Activated CD4-positive, alpha-beta T cell treated with anti-CD3 and anti-CD28 coated beads, Interleukin-2, amount 10 ng/mL, durations not matched to agents 24 days and 14 days (primary cell): ENCODE data around the gene MTMR3. TPM values are rescaled to one million over a fixed set of nuclear protein-coding genes. Genes with fewer than 3 reads are reported as not detected.
A peak's percentile ranks its signal among the peaks of the same experiment; 100 is the strongest.

Experiments used
- DNase-seq: peaks from one replicate; pipeline ENCODE4 v3.0.0; 2022
- H3K27ac Mint-ChIP-seq: one replicate; pipeline ENCODE4 v1.8.0; 2022; ENCODE audit warnings: mild to moderate bottlenecking, mixed read lengths
- H3K27me3 Mint-ChIP-seq: one replicate; pipeline ENCODE4 v1.8.0; 2022; ENCODE audit warnings: mixed read lengths
- H3K36me3 Mint-ChIP-seq: one replicate; pipeline ENCODE4 v1.8.0; 2022; ENCODE audit warnings: low read depth, mild to moderate bottlenecking, mixed read lengths
- H3K4me1 Mint-ChIP-seq: one replicate; pipeline ENCODE4 v1.8.0; 2021; ENCODE audit warnings: mixed read lengths
- H3K4me3 Mint-ChIP-seq: one replicate; pipeline ENCODE4 v1.8.0; 2022; ENCODE audit warnings: mild to moderate bottlenecking, moderate library complexity, mixed read lengths
- H3K9me3 Mint-ChIP-seq: one replicate; pipeline ENCODE4 v1.8.0; 2021; ENCODE audit warnings: mixed read lengths
- intact Hi-C: fragments of 100-400 bp; cut with micrococcal nuclease; formaldehyde crosslinking; loops from one replicate; pipeline ENCODE4 v1.15.1; 2023
- total RNA-seq: library from RNA; stranded (reverse); gene quantifications from 2 replicates; pipeline ENCODE4 v1.2.3, GENCODE V29; 2022

The MTMR3 gene
- total RNA-seq, 1 donor from 2014 or later, result 23.9 TPM

GRCh38 chr22:29975494-29975893, 92.5 kb downstream of the MTMR3 start:
- no peaks in the 10 kb centered on the region for H3K27me3 Mint-ChIP-seq
- intact Hi-C loops, result no loop called here
- no peak overlapping the region for H3K4me3 Mint-ChIP-seq
- peaks cover 20% of the 10 kb centered on the region for H3K36me3 Mint-ChIP-seq
- H3K27ac Mint-ChIP-seq, result no peak overlapping the region
- H3K4me1 Mint-ChIP-seq, result no peaks in the 10 kb centered on the region
- no peaks in the 10 kb centered on the region for H3K9me3 Mint-ChIP-seq
- DNase-seq, result no peak

- no peak for DNase-seq
- H3K27ac Mint-ChIP-seq, result no peak overlapping the region
- H3K27me3 Mint-ChIP-seq, result no peaks in the 10 kb centered on the region
- no peaks in the 10 kb centered on the region for H3K9me3 Mint-ChIP-seq
- H3K4me3 Mint-ChIP-seq, result no peak overlapping the region
- peaks cover 19% of the 10 kb centered on the region for H3K36me3 Mint-ChIP-seq
- H3K4me1 Mint-ChIP-seq, result no peaks in the 10 kb centered on the region
- intact Hi-C loops, result no loop called here
Measured at GRCh38 chr22:29977107-29977506, 94.1 kb downstream of the MTMR3 start.

GRCh38 chr22:29979777-29980321, 96.9 kb downstream of the MTMR3 start:
- intact Hi-C loops, result no loop called here
- DNase-seq, result no peak
- no peaks in the 10 kb centered on the region for H3K27me3 Mint-ChIP-seq
- no peaks in the 10 kb centered on the region for H3K4me1 Mint-ChIP-seq
- peaks cover 24% of the 10 kb centered on the region for H3K36me3 Mint-ChIP-seq
- no peak overlapping the region for H3K4me3 Mint-ChIP-seq
- no peak overlapping the region for H3K27ac Mint-ChIP-seq
- H3K9me3 Mint-ChIP-seq, result no peaks in the 10 kb centered on the region

DNA sequence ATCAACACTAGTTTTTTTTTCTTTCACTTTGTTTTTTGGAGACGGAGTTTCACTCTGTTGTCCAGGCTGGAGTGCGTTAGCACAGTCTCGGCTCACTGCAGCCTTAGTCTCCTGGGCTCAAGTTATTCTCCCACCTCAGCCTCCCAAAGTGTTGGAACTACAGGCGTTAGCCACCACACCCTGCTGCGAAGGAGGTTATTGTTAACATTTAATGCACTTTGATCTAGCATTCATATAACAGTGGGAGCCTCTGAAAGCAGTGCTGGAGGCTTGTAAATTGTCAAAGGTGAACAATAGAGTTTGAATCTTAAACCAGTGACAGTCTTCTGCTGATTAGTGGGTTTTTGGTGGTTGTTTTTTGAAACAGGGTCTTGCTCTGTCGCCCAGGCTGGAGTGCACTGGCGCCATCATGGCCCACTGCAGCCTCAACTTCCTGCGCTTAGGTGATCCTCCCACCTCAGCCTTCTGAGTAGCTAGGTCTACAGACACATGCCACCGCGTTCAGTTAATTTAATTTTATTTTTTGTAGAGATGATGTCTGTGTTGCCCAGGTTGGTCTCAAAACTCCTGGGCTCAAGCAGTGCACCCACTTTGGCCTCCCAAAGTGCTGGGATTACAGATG, 100.4 kb downstream of the MTMR3 start:
- Mint-ChIP-seq H3K4me3 (no peak overlapping the region), H3K36me3 (peaks cover 28% of the 10 kb centered on the region), H3K27ac (no peak overlapping the region), H3K27me3 (no peaks in the 10 kb centered on the region), H3K9me3 (no peaks in the 10 kb centered on the region), H3K4me1 (peaks cover 4% of the 10 kb centered on the region)
- no peak for DNase-seq
- intact Hi-C loops, result no loop called here

GRCh38 chr22:29985912-29986311, 102.9 kb downstream of the MTMR3 start:
- intact Hi-C loops, result no loop called here
- no peaks in the 10 kb centered on the region for H3K9me3 Mint-ChIP-seq

GRCh38 chr22:29987137-29987536, 104.2 kb downstream of the MTMR3 start:
- no peak overlapping the region for H3K4me3 Mint-ChIP-seq
- intact Hi-C loops, result no loop called here
- peaks cover 17% of the 10 kb centered on the region for H3K36me3 Mint-ChIP-seq
- peaks cover 4% of the 10 kb centered on the region for H3K4me1 Mint-ChIP-seq
- no peaks in the 10 kb centered on the region for H3K27me3 Mint-ChIP-seq
- no peaks in the 10 kb centered on the region for H3K9me3 Mint-ChIP-seq
- DNase-seq, result no peak
- H3K27ac Mint-ChIP-seq, result no peak overlapping the region

More at GRCh38 chr22:29985912-29986311, 102.9 kb downstream of the MTMR3 start:
- DNase-seq, result no peak
- Mint-ChIP-seq H3K4me1 (peaks cover 4% of the 10 kb centered on the region), H3K27me3 (no peaks in the 10 kb centered on the region), H3K4me3 (no peak overlapping the region), H3K36me3 (peaks cover 20% of the 10 kb centered on the region), H3K27ac (no peak overlapping the region)

GRCh38 chr22:29988719-29989118, 105.7 kb downstream of the MTMR3 start:
- intact Hi-C loops, result no loop called here
- H3K9me3 Mint-ChIP-seq, result no peaks in the 10 kb centered on the region
- no peaks in the 10 kb centered on the region for H3K27me3 Mint-ChIP-seq
- DNase-seq, result no peak
- peaks cover 4% of the 10 kb centered on the region for H3K4me1 Mint-ChIP-seq
- H3K4me3 Mint-ChIP-seq, result no peak overlapping the region
- peaks cover 20% of the 10 kb centered on the region for H3K36me3 Mint-ChIP-seq
- H3K27ac Mint-ChIP-seq, result no peak overlapping the region

GRCh38 chr22:29989446-29989845, 106.5 kb downstream of the MTMR3 start:
- Mint-ChIP-seq H3K9me3 (no peaks in the 10 kb centered on the region), H3K4me1 (peaks cover 9% of the 10 kb centered on the region), H3K36me3 (peaks cover 22% of the 10 kb centered on the region), H3K27ac (no peak overlapping the region), H3K4me3 (no peak overlapping the region), H3K27me3 (no peaks in the 10 kb centered on the region)
- no peak for DNase-seq
- intact Hi-C loops, result no loop called here

DNA sequence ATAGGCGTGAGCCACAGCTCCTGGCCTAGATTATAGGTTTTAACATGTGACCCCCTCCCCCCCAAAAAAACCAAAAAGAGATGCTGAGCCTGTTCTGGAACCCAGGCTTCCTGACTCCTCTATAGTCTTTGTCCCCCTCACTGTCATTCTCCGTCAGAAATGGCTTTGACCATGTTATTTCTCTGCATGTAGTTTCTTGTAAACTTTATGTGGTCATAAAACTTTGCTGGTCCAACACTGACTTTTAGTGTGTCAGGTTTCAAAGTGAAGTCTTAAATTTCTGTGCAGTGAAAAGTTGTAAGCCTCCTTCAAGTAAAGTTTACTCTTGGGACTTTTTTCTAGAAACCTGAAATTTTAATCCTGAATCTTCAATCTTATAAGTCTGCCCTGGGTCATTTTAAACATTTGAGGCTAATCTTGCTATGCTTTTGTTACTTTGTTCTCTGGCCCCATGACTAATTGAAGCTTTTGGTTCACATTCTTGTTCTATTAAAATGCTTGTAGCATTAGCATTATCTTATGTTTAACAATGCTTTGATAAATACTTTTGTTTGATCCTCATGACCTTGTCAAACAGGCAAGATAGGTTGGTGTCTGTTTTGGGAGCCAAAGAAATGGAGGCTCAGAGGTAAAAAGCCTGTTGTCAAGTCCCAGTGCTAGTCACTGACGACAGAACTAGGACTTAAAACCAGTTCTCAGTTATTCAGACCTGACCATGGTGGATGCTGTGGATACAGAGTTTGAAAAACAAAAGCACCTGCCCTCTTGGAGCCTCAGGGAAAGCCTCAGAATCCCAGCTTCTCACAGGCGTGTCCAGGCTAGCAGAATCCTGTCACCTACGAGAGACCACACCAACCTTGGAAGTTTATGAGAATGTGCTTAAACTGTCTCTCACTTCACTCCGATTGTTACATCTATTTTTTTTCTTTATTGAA, 109.6 kb downstream of the MTMR3 start:
- peaks cover 16% of the 10 kb centered on the region for H3K36me3 Mint-ChIP-seq
- peaks cover 8% of the 10 kb centered on the region for H3K4me1 Mint-ChIP-seq
- no peak for DNase-seq

GRCh38 chr22:29994027-29994715, 111.2 kb downstream of the MTMR3 start:
- Mint-ChIP-seq H3K4me3 (no peak overlapping the region), H3K36me3 (peaks cover 19% of the 10 kb centered on the region), H3K4me1 (peaks cover 8% of the 10 kb centered on the region), H3K27ac (peak overlapping the region; percentile 18), H3K9me3 (no peaks in the 10 kb centered on the region), H3K27me3 (no peaks in the 10 kb centered on the region)
- intact Hi-C loops, result no loop called here
- DNase-seq, result no peak

More for the DNA sequence above, 109.6 kb downstream of the MTMR3 start:
- intact Hi-C loops, result no loop called here
- Mint-ChIP-seq H3K27me3 (no peaks in the 10 kb centered on the region), H3K9me3 (no peaks in the 10 kb centered on the region), H3K4me3 (no peak overlapping the region), H3K27ac (no peak overlapping the region)

GRCh38 chr22:29994943-29995342, 112.0 kb downstream of the MTMR3 start:
- Mint-ChIP-seq H3K27ac (no peak overlapping the region), H3K9me3 (no peaks in the 10 kb centered on the region)
- intact Hi-C loops, result no loop called here

GRCh38 chr22:29997107-29997506, 114.1 kb downstream of the MTMR3 start:
- no peak overlapping the region for H3K27ac Mint-ChIP-seq

More at GRCh38 chr22:29994943-29995342, 112.0 kb downstream of the MTMR3 start:
- DNase-seq, result no peak
- H3K36me3 Mint-ChIP-seq, result peaks cover 17% of the 10 kb centered on the region
- H3K4me1 Mint-ChIP-seq, result peaks cover 8% of the 10 kb centered on the region
- H3K27me3 Mint-ChIP-seq, result no peaks in the 10 kb centered on the region
- no peak overlapping the region for H3K4me3 Mint-ChIP-seq

DNA sequence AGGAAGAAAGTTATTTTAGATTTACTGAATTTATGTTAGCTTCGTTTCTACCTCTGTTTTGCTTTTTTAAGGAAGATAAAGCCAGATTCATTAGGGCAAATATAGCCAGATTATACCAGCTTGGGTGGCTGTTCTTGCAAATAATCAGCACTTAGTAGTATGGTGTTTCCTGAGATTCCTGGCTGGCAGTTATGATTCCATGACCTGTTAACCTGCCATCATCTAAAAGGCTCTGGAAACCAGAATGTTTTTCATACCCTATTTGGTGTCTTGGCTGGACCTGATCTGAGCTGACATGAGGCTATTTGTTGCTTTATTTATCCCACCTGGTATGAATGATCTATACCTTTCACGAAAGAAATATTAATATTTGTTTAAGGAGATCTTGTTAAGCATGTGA, 114.5 kb downstream of the MTMR3 start:
- peaks cover 21% of the 10 kb centered on the region for H3K36me3 Mint-ChIP-seq
- no peak overlapping the region for H3K4me3 Mint-ChIP-seq
- peaks cover 13% of the 10 kb centered on the region for H3K4me1 Mint-ChIP-seq
- no peaks in the 10 kb centered on the region for H3K27me3 Mint-ChIP-seq
- no peaks in the 10 kb centered on the region for H3K9me3 Mint-ChIP-seq
- DNase-seq, result no peak
- intact Hi-C loops, result no loop called here
- H3K27ac Mint-ChIP-seq, result no peak overlapping the region

More at GRCh38 chr22:29997107-29997506, 114.1 kb downstream of the MTMR3 start:
- Mint-ChIP-seq H3K4me1 (peaks cover 13% of the 10 kb centered on the region), H3K27me3 (no peaks in the 10 kb centered on the region), H3K4me3 (no peak overlapping the region), H3K36me3 (peaks cover 23% of the 10 kb centered on the region), H3K9me3 (no peaks in the 10 kb centered on the region)
- intact Hi-C loops, result no loop called here
- DNase-seq, result no peak
